ENCODE results near the gene CEP104.

The CEP104 gene

DNA sequence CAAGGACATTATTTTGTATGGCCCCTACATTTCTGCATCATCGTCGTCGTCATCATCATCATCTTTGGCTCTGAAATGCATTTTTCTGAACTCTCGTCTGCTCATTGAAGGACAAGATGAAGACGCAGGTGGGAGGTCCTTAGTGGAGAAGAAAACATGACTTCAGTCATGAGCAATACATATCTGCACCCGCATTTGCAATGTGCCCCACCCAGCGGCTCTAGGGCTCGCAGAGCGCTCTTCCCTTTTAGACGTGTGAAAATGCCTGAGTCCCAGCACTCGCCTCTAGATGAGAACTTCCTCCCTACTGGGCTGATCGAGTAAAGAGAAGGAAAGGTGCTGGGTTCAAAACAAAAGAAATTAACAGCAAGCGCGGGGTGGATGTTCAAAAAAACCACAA, 32.9 kb upstream of the CEP104 start:
- DNase-seq (ENCODE audit: low read depth, low spot score), result no peak
- in situ Hi-C loops (cut with HindIII; ENCODE audit: low sequenced_read_pairs), result no loop called here
- TF ChIP-seq, protein P1, sequence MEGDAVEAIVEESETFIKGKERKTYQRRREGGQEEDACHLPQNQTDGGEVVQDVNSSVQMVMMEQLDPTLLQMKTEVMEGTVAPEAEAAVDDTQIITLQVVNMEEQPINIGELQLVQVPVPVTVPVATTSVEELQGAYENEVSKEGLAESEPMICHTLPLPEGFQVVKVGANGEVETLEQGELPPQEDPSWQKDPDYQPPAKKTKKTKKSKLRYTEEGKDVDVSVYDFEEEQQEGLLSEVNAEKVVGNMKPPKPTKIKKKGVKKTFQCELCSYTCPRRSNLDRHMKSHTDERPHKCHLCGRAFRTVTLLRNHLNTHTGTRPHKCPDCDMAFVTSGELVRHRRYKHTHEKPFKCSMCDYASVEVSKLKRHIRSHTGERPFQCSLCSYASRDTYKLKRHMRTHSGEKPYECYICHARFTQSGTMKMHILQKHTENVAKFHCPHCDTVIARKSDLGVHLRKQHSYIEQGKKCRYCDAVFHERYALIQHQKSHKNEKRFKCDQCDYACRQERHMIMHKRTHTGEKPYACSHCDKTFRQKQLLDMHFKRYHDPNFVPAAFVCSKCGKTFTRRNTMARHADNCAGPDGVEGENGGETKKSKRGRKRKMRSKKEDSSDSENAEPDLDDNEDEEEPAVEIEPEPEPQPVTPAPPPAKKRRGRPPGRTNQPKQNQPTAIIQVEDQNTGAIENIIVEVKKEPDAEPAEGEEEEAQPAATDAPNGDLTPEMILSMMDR (IDR thresholded peaks at IDR 0.05; ENCODE audit: low read depth, low read length), result no peak
- no peak overlapping the region for H3K4me3 ChIP-seq (ENCODE audit: low read depth, low read length)

DNA sequence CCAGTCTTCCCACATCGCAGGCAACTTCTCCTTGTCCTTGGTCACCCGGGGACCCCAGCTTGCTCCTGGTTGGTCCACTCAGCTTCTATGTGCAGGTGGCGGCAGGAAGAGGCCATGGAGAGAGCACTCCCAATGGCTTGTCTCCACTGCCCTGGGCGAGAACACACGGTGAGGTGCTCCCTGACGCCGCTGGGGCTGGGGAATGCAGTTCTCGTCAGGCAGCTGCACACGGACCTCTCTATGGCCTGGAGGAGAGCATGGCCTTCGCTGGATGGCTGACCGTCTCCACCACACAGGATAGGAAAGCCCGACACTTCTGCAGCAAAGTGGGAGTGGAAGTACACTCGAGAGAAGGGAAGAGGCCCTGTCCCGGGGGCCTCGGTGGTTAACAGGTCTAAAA, 31.3 kb upstream of the CEP104 start:
- TF ChIP-seq, protein P1 (IDR thresholded peaks at IDR 0.05; ENCODE audit: low read depth, low read length), result no peak
- in situ Hi-C loops (cut with HindIII; ENCODE audit: low sequenced_read_pairs), result no loop called here
- DNase-seq (ENCODE audit: low read depth, low spot score), result no peak
- no peak overlapping the region for H3K4me3 ChIP-seq (ENCODE audit: low read depth, low read length)

DNA sequence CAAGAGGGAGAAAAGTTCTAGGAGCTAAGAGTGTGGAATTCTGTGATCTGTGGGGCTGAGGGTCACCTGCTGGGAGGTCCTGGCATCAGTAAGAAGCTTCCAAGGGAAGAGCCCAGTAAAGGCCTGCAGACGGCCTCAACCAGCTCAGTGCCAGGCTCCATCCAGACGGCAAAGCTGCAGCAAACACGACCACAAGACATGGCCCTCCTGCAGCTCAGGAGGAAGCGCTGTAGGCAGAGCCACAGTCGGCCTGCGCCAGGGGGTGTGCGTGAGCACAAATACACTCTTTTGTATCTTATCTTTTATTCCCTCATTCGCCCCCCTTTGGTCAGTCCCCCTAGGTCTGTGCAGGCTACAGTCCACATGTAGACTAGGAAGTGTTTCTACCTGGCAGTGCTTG, 29.7 kb upstream of the CEP104 start:
- TF ChIP-seq, protein P1 (IDR thresholded peaks at IDR 0.05; ENCODE audit: low read depth, low read length), result no peak
- no peak overlapping the region for H3K4me3 ChIP-seq (ENCODE audit: low read depth, low read length)
- DNase-seq (ENCODE audit: low read depth, low spot score), result no peak
- in situ Hi-C loops (cut with HindIII; ENCODE audit: low sequenced_read_pairs), result no loop called here

DNA sequence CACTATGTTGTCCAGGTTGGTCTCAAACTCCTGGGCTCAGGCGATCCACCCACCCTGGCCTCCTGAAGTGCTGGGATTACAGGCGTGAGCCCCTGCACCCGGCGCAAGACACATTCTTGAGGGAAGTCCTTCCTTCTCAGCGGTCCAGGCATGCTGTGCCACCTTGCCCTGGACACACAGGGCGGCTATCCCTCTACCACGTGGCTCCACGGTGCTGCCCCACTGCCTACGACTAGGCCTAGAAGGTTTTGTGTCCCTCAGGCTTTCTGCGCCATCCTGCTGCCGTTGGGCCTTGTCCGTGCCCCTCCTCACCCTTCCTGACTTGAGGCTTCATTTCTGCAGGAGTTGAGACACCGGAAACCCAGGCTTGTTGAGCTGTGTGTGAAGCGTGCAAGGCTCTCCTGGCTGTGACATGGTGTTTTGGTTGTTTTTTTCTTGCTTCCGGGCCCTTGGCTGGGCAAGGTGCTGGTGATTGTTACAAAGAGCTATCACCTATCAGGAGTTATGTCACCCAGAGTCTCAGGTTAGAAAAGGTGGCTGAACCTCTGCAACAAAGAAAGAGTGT, 29.2 kb upstream of the CEP104 start:
- TF ChIP-seq, protein P1 (IDR thresholded peaks at IDR 0.05; ENCODE audit: low read depth, low read length), result no peak
- in situ Hi-C loops (cut with HindIII; ENCODE audit: low sequenced_read_pairs), result no loop called here
- DNase-seq (ENCODE audit: low read depth, low spot score), result no peak
- H3K4me3 ChIP-seq (ENCODE audit: low read depth, low read length), result no peak overlapping the region

DNA sequence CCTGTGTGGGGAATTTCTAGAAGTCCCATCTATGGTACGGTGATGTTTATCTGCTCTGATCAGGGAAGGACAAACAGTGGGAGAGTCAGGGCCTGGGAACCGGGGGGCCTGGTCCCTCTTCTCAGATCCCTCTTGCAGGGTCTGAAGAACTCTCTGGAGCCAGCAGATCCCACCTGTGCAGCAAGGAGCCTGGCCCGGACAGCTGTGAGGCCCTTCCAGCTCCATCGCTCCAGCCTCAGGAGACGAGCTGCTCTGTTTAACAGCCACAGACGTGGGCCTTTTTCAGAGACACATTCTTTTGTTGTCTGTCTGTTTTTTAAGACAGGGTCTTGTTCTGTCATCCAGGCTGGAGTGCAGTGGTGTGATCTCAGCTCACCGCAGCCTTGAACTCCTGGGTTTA, 28.6 kb upstream of the CEP104 start:
- H3K4me3 ChIP-seq (ENCODE audit: low read depth, low read length), result no peak overlapping the region
- TF ChIP-seq, protein P1 (IDR thresholded peaks at IDR 0.05; ENCODE audit: low read depth, low read length), result no peak
- in situ Hi-C loops (cut with HindIII; ENCODE audit: low sequenced_read_pairs), result no loop called here
- DNase-seq (ENCODE audit: low read depth, low spot score), result no peak

DNA sequence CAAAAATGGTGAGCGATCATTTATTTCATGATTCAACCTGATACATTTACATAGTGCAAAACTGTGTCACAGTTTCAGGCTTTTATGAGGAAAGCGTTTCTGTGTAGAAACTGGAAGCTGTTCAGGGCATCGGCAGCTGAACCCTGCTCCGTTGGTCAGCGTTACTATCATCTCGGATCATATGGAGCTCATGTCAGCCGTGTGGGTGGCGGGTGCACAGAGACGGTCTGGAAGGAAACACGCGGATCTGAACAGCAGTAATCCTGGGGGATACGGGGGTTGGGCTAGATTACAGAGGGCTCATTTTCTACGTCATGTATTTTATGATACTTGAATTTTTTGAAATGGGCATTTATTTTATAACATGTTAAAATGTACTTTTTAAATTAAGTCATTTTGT, 28.0 kb upstream of the CEP104 start:
- H3K4me3 ChIP-seq (ENCODE audit: low read depth, low read length), result no peak overlapping the region
- in situ Hi-C loops (cut with HindIII; ENCODE audit: low sequenced_read_pairs), result no loop called here
- no peak for DNase-seq (ENCODE audit: low read depth, low spot score)
- TF ChIP-seq, protein P1 (IDR thresholded peaks at IDR 0.05; ENCODE audit: low read depth, low read length), result no peak
